H1 (cell line): ENCODE results near the gene ELL. TPM values are rescaled to one million over a fixed set of nuclear protein-coding genes. Genes with fewer than 3 reads are reported as not detected.
A peak's percentile ranks its signal among the peaks of the same experiment; 100 is the strongest.

Source experiments
- ASH2L ChIP-seq: fragments of 200-600, 300-600 bp; sonication (generic); IDR thresholded peaks from one replicate; pipeline ENCODE4 v1.7.1; 2017; ENCODE audit warnings: low read length
- ATF2 ChIP-seq: IDR thresholded peaks from 2 replicates; pipeline ENCODE4 v1.6.1; 2012; ENCODE audit warnings: low read length, inconsistent platforms
- CBX5 ChIP-seq: fragments of 300-800, 300-1000 bp; sonication (generic); IDR thresholded peaks from 2 replicates; pipeline ENCODE4 v1.7.1; 2016; ENCODE audit warnings: antibody characterized with exemption, low read length, low read depth
- CHD1 ChIP-seq: IDR thresholded peaks from 2 replicates; pipeline ENCODE4 v1.6.1; 2012; ENCODE audit warnings: low read depth, low read length, improper control_type of control experiment
- EZH2 ChIP-seq: fragments of 200-600 bp; sonication (generic); IDR thresholded peaks from 2 replicates; pipeline ENCODE4 v1.7.1; 2012; ENCODE audit warnings: low read depth, mild to moderate bottlenecking, moderate library complexity, low read length, inconsistent platforms; ENCODE audit not compliant: severe bottlenecking
- FOSL1 ChIP-seq: IDR thresholded peaks from 2 replicates; pipeline ENCODE4 v1.6.1; 2011; ENCODE audit warnings: mild to moderate bottlenecking, low read depth, low read length, moderate library complexity; ENCODE audit not compliant: insufficient read depth
- HDAC6 ChIP-seq: IDR thresholded peaks from one replicate; pipeline ENCODE4 v1.7.1; 2012; ENCODE audit warnings: low read depth, mild to moderate bottlenecking, inconsistent platforms, low read length, moderate library complexity
- JUND ChIP-seq: IDR thresholded peaks from 2 replicates; pipeline ENCODE4 v1.6.1; 2011; ENCODE audit warnings: mild to moderate bottlenecking, improper control_type of control experiment, low read length
- KDM1A ChIP-seq: fragments of 200-600, 300-600 bp; sonication (generic); IDR thresholded peaks from 2 replicates; pipeline ENCODE4 v1.7.1; 2016; ENCODE audit warnings: mild to moderate bottlenecking, low read length, borderline replicate concordance
- KDM4A ChIP-seq: IDR thresholded peaks from one replicate; pipeline ENCODE4 v1.7.1; 2012; ENCODE audit warnings: low read depth, mild to moderate bottlenecking, moderate library complexity, low read length, inconsistent platforms; ENCODE audit not compliant: severe bottlenecking
- KDM5A ChIP-seq: fragments of 200-600 bp; IDR thresholded peaks from 2 replicates; pipeline ENCODE4 v1.7.1; 2012; ENCODE audit warnings: mild to moderate bottlenecking, low read length, inconsistent platforms, mixed read lengths
- MAFK ChIP-seq: IDR thresholded peaks from 2 replicates; pipeline ENCODE4 v1.6.1; 2012; ENCODE audit warnings: low read depth, mild to moderate bottlenecking, improper control_type of control experiment, low read length
- POLR2A ChIP-seq, 2 experiments: IDR thresholded peaks; 1 replicate in 1 of 2; 2 replicates in 1 of 2; pipeline ENCODE4 v1.6.1; 2011; ENCODE audit warnings: low read depth in 2 of 2, low read length in 2 of 2, mild to moderate bottlenecking in 2 of 2; ENCODE audit errors: control extremely low read depth in 1 of 2
- POLR2AphosphoS5 ChIP-seq: IDR thresholded peaks from 2 replicates; pipeline ENCODE4 v1.6.1; 2011; ENCODE audit warnings: low read depth, low read length
- POU5F1 ChIP-seq: IDR thresholded peaks from 2 replicates; pipeline ENCODE4 v1.6.1; 2011; ENCODE audit warnings: low read depth, mild to moderate bottlenecking, low read length, moderate library complexity
- RAD21 ChIP-seq, 2 experiments: IDR thresholded peaks in 1 of 2; conservative IDR thresholded peaks in 1 of 2; 2 replicates each; pipeline ENCODE4 v1.6.1; 2011; ENCODE audit warnings: low read depth in 2 of 2, low read length in 2 of 2, improper control_type of control experiment in 1 of 2, inconsistent platforms in 1 of 2, mild to moderate bottlenecking in 1 of 2, moderate library complexity in 1 of 2
- RBBP5 ChIP-seq: IDR thresholded peaks from 2 replicates; pipeline ENCODE4 v1.7.1; 2012; ENCODE audit warnings: low read depth, mild to moderate bottlenecking, inconsistent platforms, low read length, moderate library complexity, borderline replicate concordance
- SIRT6 ChIP-seq: IDR thresholded peaks from one replicate; pipeline ENCODE4 v1.7.1; 2012; ENCODE audit warnings: low read length, inconsistent platforms
- SIX5 ChIP-seq: IDR thresholded peaks from 2 replicates; pipeline ENCODE4 v1.6.1; 2011; ENCODE audit warnings: mild to moderate bottlenecking, low read depth, low read length
- SP1 ChIP-seq: IDR thresholded peaks from 2 replicates; pipeline ENCODE4 v1.6.1; 2011; ENCODE audit warnings: low read depth, low read length
- SRF ChIP-seq: IDR thresholded peaks from 2 replicates; pipeline ENCODE4 v1.6.1; 2011; ENCODE audit warnings: mild to moderate bottlenecking, low read depth, low read length, moderate library complexity
- TCF12 ChIP-seq: IDR thresholded peaks from 2 replicates; pipeline ENCODE4 v1.6.1; 2011; ENCODE audit warnings: low read depth, mild to moderate bottlenecking, low read length
- TEAD4 ChIP-seq: IDR thresholded peaks from 2 replicates; pipeline ENCODE4 v1.6.1; 2012; ENCODE audit warnings: low read depth, low read length, inconsistent platforms, mixed read lengths
- ZNF274 ChIP-seq: IDR thresholded peaks from 2 replicates; pipeline ENCODE4 v1.7.0; 2012; ENCODE audit warnings: low read length, borderline replicate concordance; ENCODE audit errors: extremely low read depth
- polyA plus RNA-seq, 7 experiments: library from polyadenylated mRNA; depleted of rRNA in 3 of 7; stranded (reverse) in 5 of 7; unstranded in 2 of 7; fragments of >200 nt in 5 of 7; fragments of 200-250 nt in 2 of 7; gene quantifications; 1 replicate in 5 of 7; 2 replicates in 1 of 7; 4 replicates in 1 of 7; pipeline versions ENCODE4 v1.2.1 to v1.2.3, GENCODE V29; 2011 to 2013; ENCODE audit warnings: missing spikeins in 2 of 7, mixed read lengths in 2 of 7
- total RNA-seq: library from RNA; stranded (reverse); fragmentation: NEBNext Ultra II Directional; extraction: Animal tissue kit (Norgen Biotek cat#: 25700); gene quantifications from 2 replicates; pipeline ENCODE4 v1.2.1, GENCODE V29; 2021
- TF ChIP-seq, protein P1 (sequence below): IDR thresholded peaks from 2 replicates; pipeline ENCODE4 v1.6.1; 2011; ENCODE audit warnings: low read depth, mild to moderate bottlenecking, low read length; ENCODE audit not compliant: insufficient read depth

ELL gene
- total and polyA plus RNA-seq, 2 of the 8 experiments (the other 6 are each of a cell fraction or from before 2014, with no cell fraction given) = 5.2 to 10.5 TPM

DNA sequence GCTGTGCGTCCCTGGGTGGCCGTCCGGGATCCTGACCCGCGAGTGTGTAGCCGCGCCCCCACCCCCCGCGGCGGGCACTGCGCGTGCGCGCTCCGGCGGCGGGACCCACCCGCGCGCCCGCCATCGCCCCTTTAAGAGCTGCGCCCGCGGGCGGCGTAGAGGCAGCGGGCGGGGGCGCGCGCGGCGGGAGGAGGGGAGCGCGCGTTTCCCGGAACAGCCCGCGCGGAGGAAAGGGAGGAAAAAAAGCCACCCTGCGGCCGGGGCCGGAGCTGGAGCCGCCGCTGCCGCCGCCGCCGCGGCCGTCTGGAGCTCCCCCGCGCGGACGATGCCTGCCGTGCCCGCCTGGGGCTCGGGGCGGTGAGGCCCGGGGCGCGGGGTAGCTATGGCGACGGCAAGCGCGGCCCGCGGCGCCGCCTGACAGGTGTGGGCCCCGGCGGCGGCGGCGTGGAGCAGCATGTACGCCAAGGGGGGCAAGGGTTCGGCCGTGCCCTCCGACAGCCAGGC lies 102.6 kb downstream of the ELL start, which contains the start of gene SSBP4 (continued):
- TF ChIP-seq SIX5 (no peak), POU5F1 (no peak), FOSL1 (no peak), ZNF274 (no peak), KDM5A (no peak), RAD21 (IDR thresholded peaks at IDR 0.05 in 1 of 2, conservative IDR thresholded peaks at IDR 0.05 in 1 of 2; ENCODE audit: low read depth in 2 of 2, low read length in 2 of 2) (peak in 1 of 2 experiments; percentile 37; a peak in 2 of 4 replicates), MAFK (no peak), JUND (peak; percentile 66; the same call in 1 of the 2 replicates), KDM4A (peak; percentile 48), ASH2L (no peak), CBX5 (no peak), ATF2 (no peak), KDM1A (no peak; the same call in 1 of the 2 replicates), TEAD4 (no peak), POLR2AphosphoS5 (no peak), SRF (0 out of 2 replicates have a peak, but pooled peaks have one; percentile 12), TCF12 (no peak), SIRT6 (no peak), SP1 (0 out of 2 replicates have a peak, but pooled peaks have one; percentile 15), CHD1 (no peak), HDAC6 (no peak), POLR2A (IDR thresholded peaks at IDR 0.05; ENCODE audit: control extremely low read depth in 1 of 2, low read depth in 2 of 2, low read length in 2 of 2) (no peak), EZH2 (no peak), RBBP5 (peak; percentile 39; the same call in 1 of the 2 replicates)
- TF ChIP-seq, protein P1, sequence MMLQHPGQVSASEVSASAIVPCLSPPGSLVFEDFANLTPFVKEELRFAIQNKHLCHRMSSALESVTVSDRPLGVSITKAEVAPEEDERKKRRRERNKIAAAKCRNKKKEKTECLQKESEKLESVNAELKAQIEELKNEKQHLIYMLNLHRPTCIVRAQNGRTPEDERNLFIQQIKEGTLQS = no peak
